WTC11 (cell line): ENCODE data around the gene EPHA6.

Source experiments
- NFYB ChIP-seq: sonication (generic); formaldehyde crosslinking; conservative IDR thresholded peaks from 2 replicates; pipeline ENCODE4 v1.8.0; 2022; ENCODE audit warnings: low read depth, missing genetic modification reagents
- ZNF121 ChIP-seq: sonication (generic); formaldehyde crosslinking; IDR thresholded peaks from 2 replicates; pipeline ENCODE4 v1.8.0; 2023; ENCODE audit warnings: missing genetic modification reagents
- ZNF263 ChIP-seq: sonication (generic); formaldehyde crosslinking; IDR thresholded peaks from 2 replicates; pipeline ENCODE4 v1.8.1; 2022; ENCODE audit warnings: low read depth, mild to moderate bottlenecking, moderate library complexity, missing genetic modification reagents
- TF ChIP-seq, protein P1 (sequence below): fragments of 200-600 bp; IDR thresholded peaks from 2 replicates; pipeline ENCODE4 v1.8.0; 2022; ENCODE audit warnings: antibody characterized with exemption
- TF ChIP-seq, protein P2 (sequence below): sonication (generic); formaldehyde crosslinking; IDR thresholded peaks from 2 replicates; pipeline ENCODE4 v1.8.0; 2022; ENCODE audit warnings: mild to moderate bottlenecking, missing genetic modification reagents
- TF ChIP-seq, protein P3 (sequence below): sonication (generic); formaldehyde crosslinking; conservative IDR thresholded peaks from 2 replicates; pipeline ENCODE4 v1.8.1; 2022; ENCODE audit warnings: mild to moderate bottlenecking, missing genetic modification reagents

- no peak for TF ChIP-seq ZNF263 (CRISPR knock-in tag)
- TF ChIP-seq, protein P1, sequence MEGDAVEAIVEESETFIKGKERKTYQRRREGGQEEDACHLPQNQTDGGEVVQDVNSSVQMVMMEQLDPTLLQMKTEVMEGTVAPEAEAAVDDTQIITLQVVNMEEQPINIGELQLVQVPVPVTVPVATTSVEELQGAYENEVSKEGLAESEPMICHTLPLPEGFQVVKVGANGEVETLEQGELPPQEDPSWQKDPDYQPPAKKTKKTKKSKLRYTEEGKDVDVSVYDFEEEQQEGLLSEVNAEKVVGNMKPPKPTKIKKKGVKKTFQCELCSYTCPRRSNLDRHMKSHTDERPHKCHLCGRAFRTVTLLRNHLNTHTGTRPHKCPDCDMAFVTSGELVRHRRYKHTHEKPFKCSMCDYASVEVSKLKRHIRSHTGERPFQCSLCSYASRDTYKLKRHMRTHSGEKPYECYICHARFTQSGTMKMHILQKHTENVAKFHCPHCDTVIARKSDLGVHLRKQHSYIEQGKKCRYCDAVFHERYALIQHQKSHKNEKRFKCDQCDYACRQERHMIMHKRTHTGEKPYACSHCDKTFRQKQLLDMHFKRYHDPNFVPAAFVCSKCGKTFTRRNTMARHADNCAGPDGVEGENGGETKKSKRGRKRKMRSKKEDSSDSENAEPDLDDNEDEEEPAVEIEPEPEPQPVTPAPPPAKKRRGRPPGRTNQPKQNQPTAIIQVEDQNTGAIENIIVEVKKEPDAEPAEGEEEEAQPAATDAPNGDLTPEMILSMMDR: no peak
- TF ChIP-seq, protein P2, sequence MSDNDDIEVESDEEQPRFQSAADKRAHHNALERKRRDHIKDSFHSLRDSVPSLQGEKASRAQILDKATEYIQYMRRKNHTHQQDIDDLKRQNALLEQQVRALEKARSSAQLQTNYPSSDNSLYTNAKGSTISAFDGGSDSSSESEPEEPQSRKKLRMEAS: no peak
- TF ChIP-seq, protein P3, sequence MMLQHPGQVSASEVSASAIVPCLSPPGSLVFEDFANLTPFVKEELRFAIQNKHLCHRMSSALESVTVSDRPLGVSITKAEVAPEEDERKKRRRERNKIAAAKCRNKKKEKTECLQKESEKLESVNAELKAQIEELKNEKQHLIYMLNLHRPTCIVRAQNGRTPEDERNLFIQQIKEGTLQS (CRISPR knock-in tag): no peak
- TF ChIP-seq NFYB (CRISPR knock-in tag): no peak
- no peak for TF ChIP-seq ZNF121 (CRISPR knock-in tag)
These were observed 180.6 kb downstream of the EPHA6 start for GRCh38 chr3:96994988-96995387.
